Hepatocyte (in vitro differentiated cells): ENCODE measurements around the gene AIFM2.

ENCODE experiments used
- EZH2 ChIP-seq: fragments of 200-600 bp; sonication (generic); IDR thresholded peaks from 2 replicates; pipeline ENCODE4 v1.6.1; 2016; ENCODE audit warnings: antibody characterized with exemption, mild to moderate bottlenecking, borderline replicate concordance
- TF ChIP-seq, protein P1 (sequence below): fragments of 200-600 bp; sonication (generic); IDR thresholded peaks from 2 replicates; pipeline ENCODE4 v1.5.1; 2016; ENCODE audit warnings: antibody characterized with exemption, mild to moderate bottlenecking; ENCODE audit not compliant: poor library complexity

DNA sequence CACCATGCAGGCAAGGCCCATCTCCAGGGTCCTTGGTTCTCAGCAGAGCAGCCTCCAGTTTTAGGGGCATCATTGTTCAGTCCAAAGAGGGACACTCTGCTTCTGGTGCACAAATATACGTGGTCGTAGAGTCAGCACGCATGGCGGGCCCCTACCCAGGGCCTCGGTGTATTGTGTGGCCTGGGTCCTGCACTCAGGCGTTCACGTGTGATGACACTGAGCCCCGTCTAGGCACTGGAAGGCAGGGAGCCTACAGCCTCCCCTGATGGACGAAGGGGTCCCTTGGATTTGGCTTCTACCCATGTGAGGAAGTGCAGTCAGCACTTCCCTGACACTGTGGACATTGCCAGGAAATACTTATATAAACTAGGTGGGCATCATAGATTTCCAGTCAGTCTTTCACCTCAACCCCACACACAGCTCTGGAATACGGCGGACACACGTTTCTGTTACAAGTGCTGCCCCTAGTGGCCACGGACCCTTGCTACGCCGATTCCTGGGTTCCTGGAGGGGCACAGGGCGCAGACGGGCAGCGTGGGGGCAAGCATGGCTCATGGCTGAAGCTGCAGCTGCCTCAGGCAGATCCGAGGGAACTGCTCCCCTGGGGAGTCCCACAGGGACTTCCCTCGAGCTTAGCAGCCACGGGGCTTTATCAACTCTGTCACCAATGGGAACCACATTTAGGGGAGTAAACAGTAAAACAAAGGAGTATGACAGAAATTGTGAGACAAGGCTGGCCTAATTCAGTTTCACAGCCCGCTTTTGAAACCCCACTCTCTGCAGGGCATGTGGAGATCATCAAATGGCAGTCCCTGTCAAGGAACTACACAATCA, 25.4 kb downstream of the AIFM2 start:
- TF ChIP-seq, protein P1, sequence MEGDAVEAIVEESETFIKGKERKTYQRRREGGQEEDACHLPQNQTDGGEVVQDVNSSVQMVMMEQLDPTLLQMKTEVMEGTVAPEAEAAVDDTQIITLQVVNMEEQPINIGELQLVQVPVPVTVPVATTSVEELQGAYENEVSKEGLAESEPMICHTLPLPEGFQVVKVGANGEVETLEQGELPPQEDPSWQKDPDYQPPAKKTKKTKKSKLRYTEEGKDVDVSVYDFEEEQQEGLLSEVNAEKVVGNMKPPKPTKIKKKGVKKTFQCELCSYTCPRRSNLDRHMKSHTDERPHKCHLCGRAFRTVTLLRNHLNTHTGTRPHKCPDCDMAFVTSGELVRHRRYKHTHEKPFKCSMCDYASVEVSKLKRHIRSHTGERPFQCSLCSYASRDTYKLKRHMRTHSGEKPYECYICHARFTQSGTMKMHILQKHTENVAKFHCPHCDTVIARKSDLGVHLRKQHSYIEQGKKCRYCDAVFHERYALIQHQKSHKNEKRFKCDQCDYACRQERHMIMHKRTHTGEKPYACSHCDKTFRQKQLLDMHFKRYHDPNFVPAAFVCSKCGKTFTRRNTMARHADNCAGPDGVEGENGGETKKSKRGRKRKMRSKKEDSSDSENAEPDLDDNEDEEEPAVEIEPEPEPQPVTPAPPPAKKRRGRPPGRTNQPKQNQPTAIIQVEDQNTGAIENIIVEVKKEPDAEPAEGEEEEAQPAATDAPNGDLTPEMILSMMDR, result peak; percentile 43
- no peak for TF ChIP-seq EZH2
